Ishikawa (cell line): ENCODE data around the gene ZBTB2.

Experiments used
- CEBPB ChIP-seq: IDR thresholded peaks from 2 replicates; pipeline ENCODE4 v1.6.1; 2012
- CREB1 ChIP-seq: IDR thresholded peaks from 2 replicates; pipeline ENCODE4 v1.6.1; 2012; ENCODE audit warnings: low read depth
- EGR1 ChIP-seq: IDR thresholded peaks from 2 replicates; pipeline ENCODE4 v1.6.1; 2012
- EP300 ChIP-seq: IDR thresholded peaks from 2 replicates; pipeline ENCODE4 v1.6.1; 2012; ENCODE audit warnings: borderline replicate concordance
- FOXM1 ChIP-seq: IDR thresholded peaks from 2 replicates; pipeline ENCODE4 v1.6.1; 2012; ENCODE audit warnings: low read depth, borderline replicate concordance
- NFIC ChIP-seq: IDR thresholded peaks from 2 replicates; pipeline ENCODE4 v1.6.1; 2012
- RAD21 ChIP-seq: IDR thresholded peaks from 2 replicates; pipeline ENCODE4 v1.6.1; 2012; ENCODE audit warnings: low read depth
- TAF1 ChIP-seq: IDR thresholded peaks from 2 replicates; pipeline ENCODE4 v1.6.1; 2012; ENCODE audit warnings: low read depth, mild to moderate bottlenecking
- TCF12 ChIP-seq: IDR thresholded peaks from 2 replicates; pipeline ENCODE4 v1.6.1; 2012; ENCODE audit warnings: low read depth
- TEAD4 ChIP-seq: IDR thresholded peaks from 2 replicates; pipeline ENCODE4 v1.6.1; 2012
- YY1 ChIP-seq: IDR thresholded peaks from 2 replicates; pipeline ENCODE4 v1.6.1; 2012; ENCODE audit warnings: low read depth
- ZBTB7A ChIP-seq: IDR thresholded peaks from 2 replicates; pipeline ENCODE4 v1.6.1; 2012; ENCODE audit warnings: low read depth
- TF ChIP-seq, protein P1 (sequence below): IDR thresholded peaks from 2 replicates; pipeline ENCODE4 v1.6.1; 2012
- TF ChIP-seq, protein P2 (sequence below): IDR thresholded peaks from 2 replicates; pipeline ENCODE4 v1.6.1; 2012; ENCODE audit warnings: low read depth, mild to moderate bottlenecking
- TF ChIP-seq, protein P3 (sequence below): IDR thresholded peaks from 2 replicates; pipeline ENCODE4 v1.6.1; 2012

Gene ZBTB2

DNA sequence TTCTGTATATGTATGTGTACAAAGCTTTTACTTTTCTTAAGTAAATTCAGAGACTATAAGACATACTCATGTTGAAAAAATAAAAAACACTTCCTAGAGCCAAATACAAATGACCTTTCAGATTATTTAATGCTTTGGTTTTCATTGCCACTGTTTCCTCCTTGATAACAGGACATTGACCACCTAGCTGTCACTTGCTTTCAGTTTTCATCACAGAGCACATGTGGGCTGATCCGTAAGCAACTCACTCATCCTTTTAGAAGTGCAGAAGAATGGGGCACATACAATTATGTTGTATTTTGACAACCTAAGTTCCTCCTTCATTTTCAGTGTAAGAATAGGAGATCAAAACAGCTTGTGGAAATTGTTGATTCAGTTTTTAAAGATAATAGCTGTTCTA, 6.2 kb downstream of the ZBTB2 start:
- TF ChIP-seq RAD21 (no peak), EGR1 (no peak), FOXM1 (no peak), EP300 (no peak), YY1 (no peak), TAF1 (no peak), NFIC (no peak)
- TF ChIP-seq, protein P1, sequence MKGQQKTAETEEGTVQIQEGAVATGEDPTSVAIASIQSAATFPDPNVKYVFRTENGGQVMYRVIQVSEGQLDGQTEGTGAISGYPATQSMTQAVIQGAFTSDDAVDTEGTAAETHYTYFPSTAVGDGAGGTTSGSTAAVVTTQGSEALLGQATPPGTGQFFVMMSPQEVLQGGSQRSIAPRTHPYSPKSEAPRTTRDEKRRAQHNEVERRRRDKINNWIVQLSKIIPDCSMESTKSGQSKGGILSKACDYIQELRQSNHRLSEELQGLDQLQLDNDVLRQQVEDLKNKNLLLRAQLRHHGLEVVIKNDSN, result no peak
- TF ChIP-seq, protein P2, sequence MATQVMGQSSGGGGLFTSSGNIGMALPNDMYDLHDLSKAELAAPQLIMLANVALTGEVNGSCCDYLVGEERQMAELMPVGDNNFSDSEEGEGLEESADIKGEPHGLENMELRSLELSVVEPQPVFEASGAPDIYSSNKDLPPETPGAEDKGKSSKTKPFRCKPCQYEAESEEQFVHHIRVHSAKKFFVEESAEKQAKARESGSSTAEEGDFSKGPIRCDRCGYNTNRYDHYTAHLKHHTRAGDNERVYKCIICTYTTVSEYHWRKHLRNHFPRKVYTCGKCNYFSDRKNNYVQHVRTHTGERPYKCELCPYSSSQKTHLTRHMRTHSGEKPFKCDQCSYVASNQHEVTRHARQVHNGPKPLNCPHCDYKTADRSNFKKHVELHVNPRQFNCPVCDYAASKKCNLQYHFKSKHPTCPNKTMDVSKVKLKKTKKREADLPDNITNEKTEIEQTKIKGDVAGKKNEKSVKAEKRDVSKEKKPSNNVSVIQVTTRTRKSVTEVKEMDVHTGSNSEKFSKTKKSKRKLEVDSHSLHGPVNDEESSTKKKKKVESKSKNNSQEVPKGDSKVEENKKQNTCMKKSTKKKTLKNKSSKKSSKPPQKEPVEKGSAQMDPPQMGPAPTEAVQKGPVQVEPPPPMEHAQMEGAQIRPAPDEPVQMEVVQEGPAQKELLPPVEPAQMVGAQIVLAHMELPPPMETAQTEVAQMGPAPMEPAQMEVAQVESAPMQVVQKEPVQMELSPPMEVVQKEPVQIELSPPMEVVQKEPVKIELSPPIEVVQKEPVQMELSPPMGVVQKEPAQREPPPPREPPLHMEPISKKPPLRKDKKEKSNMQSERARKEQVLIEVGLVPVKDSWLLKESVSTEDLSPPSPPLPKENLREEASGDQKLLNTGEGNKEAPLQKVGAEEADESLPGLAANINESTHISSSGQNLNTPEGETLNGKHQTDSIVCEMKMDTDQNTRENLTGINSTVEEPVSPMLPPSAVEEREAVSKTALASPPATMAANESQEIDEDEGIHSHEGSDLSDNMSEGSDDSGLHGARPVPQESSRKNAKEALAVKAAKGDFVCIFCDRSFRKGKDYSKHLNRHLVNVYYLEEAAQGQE, result no peak
- TF ChIP-seq, protein P3, sequence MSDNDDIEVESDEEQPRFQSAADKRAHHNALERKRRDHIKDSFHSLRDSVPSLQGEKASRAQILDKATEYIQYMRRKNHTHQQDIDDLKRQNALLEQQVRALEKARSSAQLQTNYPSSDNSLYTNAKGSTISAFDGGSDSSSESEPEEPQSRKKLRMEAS, result no peak

- no peak for TF ChIP-seq NFIC
- TF ChIP-seq TEAD4, result no peak
- TF ChIP-seq RAD21, result no peak
- no peak for TF ChIP-seq ZBTB7A
- TF ChIP-seq FOXM1, result no peak
- TF ChIP-seq, protein P1, result no peak
- TF ChIP-seq, protein P3, result no peak
- TF ChIP-seq TAF1, result no peak
- no peak for TF ChIP-seq EGR1
- TF ChIP-seq EP300, result no peak
- TF ChIP-seq CEBPB, result no peak
- no peak for TF ChIP-seq YY1
- TF ChIP-seq, protein P2, result no peak
Measured at GRCh38 chr6:151384151-151384550, 7.2 kb downstream of the ZBTB2 start.

DNA sequence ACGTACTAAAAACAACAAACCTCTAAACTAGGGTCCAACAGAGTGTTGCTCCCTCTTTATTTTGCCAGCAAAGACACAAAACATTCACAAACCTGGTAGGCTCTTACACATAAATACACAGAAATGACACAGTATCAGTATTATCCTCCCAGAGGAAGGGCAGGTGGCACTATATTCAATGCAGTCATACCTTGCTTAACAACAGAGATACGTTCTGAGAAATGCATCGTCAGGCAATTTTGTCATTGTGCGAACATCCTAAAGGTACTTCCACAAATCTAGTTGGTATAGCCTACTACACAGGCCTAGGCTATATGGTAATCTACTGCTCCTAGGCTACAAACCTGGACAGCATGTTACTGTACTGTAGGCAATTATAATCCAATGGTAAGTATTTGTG, 9.6 kb downstream of the ZBTB2 start:
- no peak for TF ChIP-seq RAD21
- TF ChIP-seq TEAD4, result no peak
- no peak for TF ChIP-seq CEBPB
- TF ChIP-seq EP300, result no peak
- no peak for TF ChIP-seq NFIC
- no peak for TF ChIP-seq EGR1
- TF ChIP-seq, protein P3, result no peak
- no peak for TF ChIP-seq TAF1
- TF ChIP-seq, protein P1, result no peak
- TF ChIP-seq TCF12, result no peak

DNA sequence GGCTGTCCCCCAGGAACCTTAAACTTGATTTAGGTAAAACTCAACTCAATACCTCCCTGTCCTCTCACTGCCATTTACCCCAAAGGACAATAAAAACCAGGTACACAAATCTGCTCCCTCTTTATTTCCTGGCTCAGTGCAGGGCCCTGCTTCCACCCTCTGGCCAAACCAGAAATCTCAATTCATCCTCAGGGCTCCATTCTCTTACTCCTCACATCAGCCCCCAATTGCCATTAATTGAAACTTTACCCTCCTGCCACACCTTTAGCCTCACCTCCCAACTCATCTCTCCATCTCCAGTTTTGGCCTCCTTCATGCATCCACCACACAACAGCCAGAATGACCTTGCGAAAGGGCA, 10.5 kb downstream of the ZBTB2 start:
- TF ChIP-seq CREB1, result no peak
- TF ChIP-seq NFIC, result no peak
- no peak for TF ChIP-seq TCF12
- TF ChIP-seq FOXM1, result no peak
- TF ChIP-seq CEBPB, result no peak
- TF ChIP-seq, protein P3, result no peak
- TF ChIP-seq, protein P1, result no peak
- TF ChIP-seq, protein P2, result no peak
- no peak for TF ChIP-seq TEAD4
- no peak for TF ChIP-seq ZBTB7A
- no peak for TF ChIP-seq TAF1
- no peak for TF ChIP-seq EP300
